Superior temporal gyrus (tissue), 1 donor: ENCODE results near the gene TTC9.

Source experiments
- DNase-seq: peaks from one replicate; pipeline ENCODE4 v3.0.0-alpha.2; 2016; ENCODE audit errors: extremely low spot score

Gene TTC9

GRCh38 chr14:70716483-70716882, 74.8 kb downstream of the TTC9 start:
- no peak for DNase-seq

DNA sequence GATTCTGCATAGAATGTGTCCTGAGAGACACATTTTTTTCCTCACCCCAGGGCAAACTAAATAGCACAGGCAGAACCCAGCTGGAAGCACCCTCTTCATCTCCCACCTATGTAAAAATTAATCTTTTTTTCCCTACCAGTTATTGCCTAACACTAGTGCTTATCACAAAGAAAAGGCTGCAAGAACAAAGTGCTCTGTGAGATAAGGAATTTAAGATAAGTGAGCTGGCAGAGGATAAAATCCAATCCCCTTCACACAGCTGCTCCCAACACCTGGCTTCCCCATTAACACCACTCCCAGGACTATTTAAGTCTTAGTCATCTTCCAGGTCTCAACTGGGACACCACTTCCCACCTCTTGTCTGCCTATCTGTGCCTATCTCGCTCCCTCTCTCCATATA, 75.2 kb downstream of the TTC9 start:
- DNase-seq = no peak

GRCh38 chr14:70718383-70719118, 76.8 kb downstream of the TTC9 start:
- DNase-seq = no peak

GRCh38 chr14:70721542-70721941, 79.8 kb downstream of the TTC9 start:
- no peak for DNase-seq

GRCh38 chr14:70722418-70722817, 80.7 kb downstream of the TTC9 start:
- no peak for DNase-seq

DNA sequence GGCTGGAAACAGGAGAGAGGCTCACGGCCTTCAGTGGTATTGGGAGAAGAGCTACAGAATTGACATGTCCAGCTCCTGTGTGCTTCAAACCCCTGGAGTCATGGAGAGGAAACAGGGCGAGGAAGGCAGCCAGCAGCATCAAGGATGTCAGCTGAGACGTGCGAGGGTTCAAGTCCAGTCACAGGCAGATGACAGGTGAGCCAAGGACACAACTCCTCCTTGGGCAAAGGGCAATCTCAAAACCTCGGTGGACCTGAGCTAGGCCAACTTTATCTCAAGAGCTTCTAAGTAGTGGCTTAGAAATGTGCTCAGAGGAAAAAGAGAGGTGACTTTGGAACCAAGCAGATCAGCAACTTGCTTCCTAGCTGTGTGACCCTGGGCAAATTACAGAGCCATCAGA, 81.6 kb downstream of the TTC9 start:
- no peak for DNase-seq

GRCh38 chr14:70724110-70724509, 82.4 kb downstream of the TTC9 start:
- DNase-seq = no peak

DNA sequence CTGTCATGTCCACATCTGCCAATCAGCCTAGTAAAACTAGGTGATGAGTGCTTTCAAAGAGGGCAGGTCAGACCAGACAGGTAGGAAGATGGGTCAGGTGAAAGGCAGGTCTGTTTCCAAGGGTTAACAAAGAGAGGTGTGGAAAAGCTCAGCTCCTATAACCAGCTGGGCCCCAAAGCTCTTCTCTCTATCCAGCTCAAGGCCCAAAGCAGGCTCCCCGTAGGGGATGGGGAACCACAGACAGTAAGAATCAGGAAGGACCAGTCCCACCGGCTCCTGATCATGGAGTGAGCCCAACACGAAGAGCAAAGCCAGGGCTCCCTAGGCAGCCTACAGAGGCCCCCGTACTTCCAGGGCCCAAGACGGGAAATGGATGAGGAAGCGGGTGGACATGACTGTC, 83.2 kb downstream of the TTC9 start:
- DNase-seq = no peak
